Upper lobe of left lung (tissue), 6 donors: Measurements from ENCODE around the gene TRIM41. TPM values are rescaled to one million over a fixed set of nuclear protein-coding genes. Genes with fewer than 3 reads are reported as not detected.

Source experiments
- ATAC-seq, 2 donors: fragments of 200-7000 bp; cut with Tn5 transposase; one replicate each; pipeline ENCODE4 v1.9.1; 2022; ENCODE audit warnings: mild to moderate bottlenecking in 2 of 2, moderate library complexity in 2 of 2; ENCODE audit not compliant: low FRiP score in 2 of 2
- DNase-seq, 2 donors: peaks; one replicate each; pipeline ENCODE4 v3.0.0-alpha.2; 2019 to 2020
- H3K27ac ChIP-seq, 4 donors: fragments of 200-600 bp; sonication (generic); one replicate each; pipeline ENCODE4 v1.5.1; 2016 to 2019
- H3K27me3 ChIP-seq, 4 donors: fragments of 200-600 bp; sonication (generic); one replicate each; pipeline ENCODE4 v1.5.1; 2017 to 2019
- H3K36me3 ChIP-seq, 4 donors: fragments of 200-600 bp; sonication (generic); one replicate each; pipeline ENCODE4 v1.5.1; 2016 to 2019
- H3K4me1 ChIP-seq, 4 donors: fragments of 200-600 bp; sonication (generic); one replicate each; pipeline ENCODE4 v1.5.1; 2018 to 2019
- H3K4me3 ChIP-seq, 4 donors: fragments of 200-600 bp; sonication (generic); one replicate each; pipeline ENCODE4 v1.5.1; 2017 to 2019; ENCODE audit warnings: mild to moderate bottlenecking in 2 of 4, moderate library complexity in 1 of 4
- H3K9me3 ChIP-seq, 4 donors: fragments of 200-600 bp; sonication (generic); one replicate each; pipeline ENCODE4 v1.5.1; 2018 to 2019
- CTCF ChIP-seq, 6 experiments: fragments of 450-650 bp in 4 of 6; fragments of 200-600 bp in 2 of 6; sonication (generic) in 2 of 6; IDR thresholded peaks; one replicate each; pipeline ENCODE4 v1.5.1; 2016 to 2019; ENCODE audit warnings: antibody characterized with exemption in 6 of 6
- EP300 ChIP-seq, 4 donors: sonication (generic); formaldehyde crosslinking; IDR thresholded peaks; one replicate each; pipeline ENCODE4 v1.5.1; 2017; ENCODE audit warnings: antibody characterized with exemption in 4 of 4, control low read depth in 2 of 4
- POLR2A ChIP-seq, 4 donors: fragments of 450-650 bp; IDR thresholded peaks; one replicate each; pipeline ENCODE4 v1.5.1; 2016 to 2017; ENCODE audit warnings: antibody characterized with exemption in 4 of 4, mild to moderate bottlenecking in 2 of 4
- POLR2AphosphoS5 ChIP-seq, 2 donors: sonication (generic); formaldehyde crosslinking; IDR thresholded peaks; one replicate each; pipeline ENCODE4 v1.5.1; 2017; ENCODE audit warnings: antibody characterized with exemption in 2 of 2
- WGBS, 2 donors: methylation state at CpG; one replicate each; pipeline ENCODE4 v1.1.5; 2017 to 2018; 5-methylcytosine and 5-hydroxymethylcytosine counted together
- total RNA-seq, 6 donors: library from RNA; depleted of rRNA in 4 of 6; stranded (reverse); fragments of >200 nt in 4 of 6; gene quantifications; one replicate each; pipeline versions ENCODE4 v1.1.0 to v1.2.1, GENCODE V29; 2016 to 2021
- donor health status: DM: no; HTN: no; CAD: no; lungs with moderate emphysema.
- donor health status: DM: no; HTN: yes; CAD: no; lungs with severe emphysema.

Gene TRIM41
- total RNA-seq, 6 donors from 2014 or later: 14.4 to 75.4 (median 34.1) TPM

DNA sequence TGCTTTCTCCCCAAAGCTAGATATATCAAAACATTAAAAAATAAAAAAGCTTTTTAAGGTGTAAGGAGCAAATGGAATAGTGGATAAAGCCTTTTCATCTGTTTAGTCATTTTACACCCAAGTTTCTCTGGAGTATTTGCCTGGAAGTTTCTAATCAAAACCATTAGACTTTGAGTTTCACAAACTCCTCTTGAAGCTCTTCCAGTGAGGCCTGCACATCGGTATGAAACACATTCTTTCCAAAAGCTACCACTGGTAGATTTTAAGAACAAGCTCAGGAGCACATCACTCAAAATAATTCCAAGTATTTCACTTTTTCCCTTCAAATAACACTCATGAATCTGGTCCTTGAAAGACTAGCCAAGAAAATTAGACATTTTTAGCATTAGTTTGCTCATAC is 32.2 kb downstream of the TRIM41 start:
- 41 to 50% methylated on average over 1 of the region's 1 CpG for WGBS, 2 donors
- peaks cover 0 to 30% (median 3%) of the 10 kb centered on the region in 4 donors for H3K36me3 ChIP-seq
- no peak for ATAC-seq

GRCh38 chr5:181255836-181256578 is 32.9 kb downstream of the TRIM41 start:
- DNase-seq (no peak), ATAC-seq (no peak)
- H3K27me3 ChIP-seq: no peaks in the 10 kb centered on the region
- peak overlapping the region in 1 of 4 donors; percentile 26 for H3K27ac ChIP-seq
- peaks cover 56 to 80% (median 63%) of the 10 kb centered on the region in 4 donors for H3K4me1 ChIP-seq
- H3K36me3 ChIP-seq: peaks cover 0 to 30% (median 3%) of the 10 kb centered on the region in 4 donors
- H3K9me3 ChIP-seq: no peaks in the 10 kb centered on the region
- 83 to 85% methylated on average over 7 of the region's 7 CpGs for WGBS, 2 donors
- TF ChIP-seq POLR2AphosphoS5 (IDR thresholded peaks at IDR 0.05) (no peak), EP300 (IDR thresholded peaks at IDR 0.05) (no peak), POLR2A (IDR thresholded peaks at IDR 0.05) (no peak), CTCF (IDR thresholded peaks at IDR 0.05) (no peak)
- H3K4me3 ChIP-seq: no peak overlapping the region

More for the DNA sequence above, 32.2 kb downstream of the TRIM41 start:
- peak overlapping the region in 2 of 4 donors; percentile 15 to 26 for H3K27ac ChIP-seq
- H3K27me3 ChIP-seq: no peaks in the 10 kb centered on the region
- TF ChIP-seq EP300 (IDR thresholded peaks at IDR 0.05): no peak
- no peak for TF ChIP-seq CTCF (IDR thresholded peaks at IDR 0.05)
- no peak for TF ChIP-seq POLR2AphosphoS5 (IDR thresholded peaks at IDR 0.05)
- no peak for TF ChIP-seq POLR2A (IDR thresholded peaks at IDR 0.05)
- H3K4me3 ChIP-seq: no peak overlapping the region
- H3K9me3 ChIP-seq: no peaks in the 10 kb centered on the region
- no peak for DNase-seq
- peaks cover 58 to 84% (median 69%) of the 10 kb centered on the region in 4 donors for H3K4me1 ChIP-seq

DNA sequence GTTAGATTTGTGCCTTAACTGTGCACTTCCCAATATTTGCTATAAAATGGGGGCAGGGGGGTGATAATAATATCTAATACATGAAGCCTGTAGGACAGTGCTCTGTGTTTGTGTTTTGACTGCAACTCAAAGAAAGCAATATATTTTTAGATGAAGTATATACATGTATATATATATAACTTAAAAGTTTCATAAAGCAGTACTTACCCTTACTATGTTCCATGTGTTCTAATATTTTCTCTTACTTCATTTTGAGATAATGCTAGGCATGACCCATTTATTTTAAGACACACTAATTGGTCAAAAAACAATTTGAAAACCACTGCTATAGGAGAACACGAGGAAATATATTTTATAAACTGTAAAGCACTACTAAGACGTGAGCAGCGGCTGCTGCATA is 35.5 kb downstream of the TRIM41 start:
- Histone ChIP-seq H3K9me3 (no peaks in the 10 kb centered on the region), H3K36me3 (peaks cover 0 to 21% (median 1%) of the 10 kb centered on the region in 4 donors), H3K4me3 (peak overlapping the region in 3 of 4 donors; percentile 78 to 92 (median 89)), H3K4me1 (peaks cover 56 to 69% (median 61%) of the 10 kb centered on the region in 4 donors), H3K27me3 (no peaks in the 10 kb centered on the region), H3K27ac (no peak overlapping the region)
- no peak for ATAC-seq
- 54 to 62% methylated on average over 3 of the region's 3 CpGs for WGBS, 2 donors
- DNase-seq: no peak
- TF ChIP-seq POLR2A (IDR thresholded peaks at IDR 0.05): no peak
- no peak for TF ChIP-seq POLR2AphosphoS5 (IDR thresholded peaks at IDR 0.05)
- no peak for TF ChIP-seq EP300 (IDR thresholded peaks at IDR 0.05)

DNA sequence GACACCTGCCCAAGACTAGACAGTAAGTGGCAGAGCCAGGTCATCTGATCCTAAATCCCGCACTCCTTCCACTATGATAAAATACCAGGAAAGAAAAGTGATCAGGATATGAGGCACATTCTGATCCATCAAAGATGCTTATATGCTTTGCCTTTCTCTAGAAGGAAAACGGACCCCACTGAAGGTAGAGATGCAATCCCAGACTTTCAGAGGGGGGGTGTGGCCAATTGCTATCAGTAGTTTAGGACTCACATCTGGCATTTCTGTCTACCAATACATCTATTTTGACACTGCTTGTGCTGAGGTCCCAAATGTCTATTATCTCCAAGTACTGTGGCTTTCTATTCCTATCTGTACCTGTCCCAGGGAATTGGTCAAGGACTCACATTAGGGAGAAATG is 36.2 kb downstream of the TRIM41 start:
- Histone ChIP-seq H3K36me3 (peaks cover 0 to 24% (median 2%) of the 10 kb centered on the region in 4 donors), H3K4me3 (peak overlapping the region; percentile 77 to 92 (median 84)), H3K27me3 (no peaks in the 10 kb centered on the region), H3K4me1 (peaks cover 51 to 67% (median 57%) of the 10 kb centered on the region in 4 donors), H3K27ac (peak overlapping the region in 2 of 4 donors; percentile 8 to 96), H3K9me3 (no peaks in the 10 kb centered on the region)
- TF ChIP-seq POLR2AphosphoS5 (IDR thresholded peaks at IDR 0.05) (no peak), CTCF (IDR thresholded peaks at IDR 0.05) (no peak), EP300 (IDR thresholded peaks at IDR 0.05) (no peak), POLR2A (IDR thresholded peaks at IDR 0.05) (no peak)
- 46 to 56% methylated on average over 2 of the region's 2 CpGs for WGBS, 2 donors
- no peak for DNase-seq
- ATAC-seq: no peak

GRCh38 chr5:181259974-181260719 is 37.1 kb downstream of the TRIM41 start:
- peak overlapping the region; percentile 77 to 92 (median 84) for H3K4me3 ChIP-seq
- DNase-seq (no peak), ATAC-seq (no peak)
- peak overlapping the region; percentile 96 to 100 (median 99) for H3K27ac ChIP-seq
- H3K36me3 ChIP-seq: peaks cover 0 to 20% (median 2%) of the 10 kb centered on the region in 4 donors
- TF ChIP-seq CTCF (IDR thresholded peaks at IDR 0.05): no peak
- TF ChIP-seq EP300 (IDR thresholded peaks at IDR 0.05): no peak
- no peak for TF ChIP-seq POLR2AphosphoS5 (IDR thresholded peaks at IDR 0.05)
- no peak for TF ChIP-seq POLR2A (IDR thresholded peaks at IDR 0.05)
- peaks cover 49 to 63% (median 51%) of the 10 kb centered on the region in 4 donors for H3K4me1 ChIP-seq
- H3K9me3 ChIP-seq: no peaks in the 10 kb centered on the region
- no peaks in the 10 kb centered on the region for H3K27me3 ChIP-seq
- WGBS, 2 donors: 3% methylated on average over 24 to 26 of the region's 26 CpGs
